Measurements from ENCODE around the gene MCF2L2. TPM values are rescaled to one million over a fixed set of nuclear protein-coding genes. Genes with fewer than 3 reads are reported as not detected.

Gene MCF2L2
- total RNA-seq, 6 experiments from 2014 or later = 0.14 TPM; not detected in 5

GRCh38 chr3:183156266-183156665, 272.2 kb downstream of the MCF2L2 start:
- no peak for TF ChIP-seq CTCF (IDR thresholded peaks at IDR 0.05)
- no peaks in the 10 kb centered on the region for H3K9me3 Mint-ChIP-seq
- H3K27ac Mint-ChIP-seq = no peak overlapping the region
- H3K4me1 Mint-ChIP-seq (ENCODE audit: low read depth) = no peaks in the 10 kb centered on the region
- no peaks in the 10 kb centered on the region for H3K36me3 Mint-ChIP-seq (ENCODE audit: low read depth)
- no peak for DNase-seq
- no peak overlapping the region for H3K4me3 Mint-ChIP-seq
- peaks cover 30% of the 10 kb centered on the region for H3K27me3 Mint-ChIP-seq (ENCODE audit: insufficient read depth)

DNA sequence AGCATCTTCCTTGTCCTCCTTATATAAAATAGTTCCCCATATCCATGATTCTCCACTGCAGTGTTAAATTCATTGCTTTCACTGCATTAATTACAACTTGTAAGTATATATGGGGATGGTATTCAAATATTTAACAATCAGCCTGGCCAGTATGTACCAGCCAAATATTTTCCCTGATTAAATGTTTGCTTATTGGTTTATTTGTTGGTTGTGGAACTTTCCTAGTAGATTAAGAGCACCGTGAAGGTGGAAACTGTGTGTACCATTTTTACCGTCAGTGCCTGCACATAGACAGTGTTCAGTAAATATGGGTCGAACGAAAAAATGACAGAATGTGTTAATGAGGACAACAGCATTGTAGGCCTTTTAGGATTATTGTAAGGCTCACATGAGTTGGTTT, 272.9 kb downstream of the MCF2L2 start:
- no peaks in the 10 kb centered on the region for H3K36me3 Mint-ChIP-seq (ENCODE audit: low read depth)
- DNase-seq = no peak
- H3K4me3 Mint-ChIP-seq = no peak overlapping the region
- no peak overlapping the region for H3K27ac Mint-ChIP-seq
- H3K27me3 Mint-ChIP-seq (ENCODE audit: insufficient read depth) = peaks cover 30% of the 10 kb centered on the region
- no peaks in the 10 kb centered on the region for H3K9me3 Mint-ChIP-seq
- TF ChIP-seq CTCF (IDR thresholded peaks at IDR 0.05) = no peak
- H3K4me1 Mint-ChIP-seq (ENCODE audit: low read depth) = no peaks in the 10 kb centered on the region

- peaks cover 32% of the 10 kb centered on the region for H3K27me3 Mint-ChIP-seq (ENCODE audit: insufficient read depth)
- DNase-seq = no peak
- H3K36me3 Mint-ChIP-seq (ENCODE audit: low read depth) = no peaks in the 10 kb centered on the region
- H3K4me3 Mint-ChIP-seq = no peak overlapping the region
- H3K4me1 Mint-ChIP-seq (ENCODE audit: low read depth) = peaks cover 5% of the 10 kb centered on the region
- no peak for TF ChIP-seq CTCF (IDR thresholded peaks at IDR 0.05)
- H3K9me3 Mint-ChIP-seq = no peaks in the 10 kb centered on the region
- no peak overlapping the region for H3K27ac Mint-ChIP-seq
These were observed 275.0 kb downstream of the MCF2L2 start for GRCh38 chr3:183153210-183153950.

GRCh38 chr3:183151821-183152351, 276.5 kb downstream of the MCF2L2 start:
- no peak for DNase-seq
- no peak overlapping the region for H3K4me3 Mint-ChIP-seq
- H3K9me3 Mint-ChIP-seq = no peaks in the 10 kb centered on the region
- peaks cover 26% of the 10 kb centered on the region for H3K27me3 Mint-ChIP-seq (ENCODE audit: insufficient read depth)
- peaks cover 14% of the 10 kb centered on the region for H3K4me1 Mint-ChIP-seq (ENCODE audit: low read depth)
- H3K27ac Mint-ChIP-seq = no peak overlapping the region
- H3K36me3 Mint-ChIP-seq (ENCODE audit: low read depth) = no peaks in the 10 kb centered on the region
- TF ChIP-seq CTCF (IDR thresholded peaks at IDR 0.05) = no peak

DNA sequence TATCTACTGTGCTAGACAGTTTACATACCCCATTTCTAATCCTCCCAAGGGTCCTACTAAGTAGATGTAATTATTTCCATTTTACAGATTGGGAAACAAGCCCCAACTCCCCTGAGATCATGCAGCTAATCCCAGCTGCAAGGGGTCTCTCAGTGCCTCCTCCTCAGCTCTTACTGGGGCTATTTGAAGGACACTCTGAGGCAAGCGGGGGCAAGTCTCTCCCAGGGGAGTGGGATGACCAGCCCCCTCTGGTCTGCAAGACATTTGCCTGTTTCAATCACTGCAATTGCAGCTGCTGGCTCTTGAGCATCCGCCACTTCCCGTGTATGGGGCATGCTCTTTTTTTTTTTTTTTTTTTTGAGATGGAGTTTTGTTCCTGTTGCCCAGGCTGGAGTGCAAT, 277.3 kb downstream of the MCF2L2 start:
- H3K4me1 Mint-ChIP-seq (ENCODE audit: low read depth) = peaks cover 14% of the 10 kb centered on the region
- no peak overlapping the region for H3K27ac Mint-ChIP-seq
- TF ChIP-seq CTCF (IDR thresholded peaks at IDR 0.05) = no peak
- H3K27me3 Mint-ChIP-seq (ENCODE audit: insufficient read depth) = peaks cover 25% of the 10 kb centered on the region
- no peak for DNase-seq
- no peaks in the 10 kb centered on the region for H3K9me3 Mint-ChIP-seq
- H3K36me3 Mint-ChIP-seq (ENCODE audit: low read depth) = no peaks in the 10 kb centered on the region
- no peak overlapping the region for H3K4me3 Mint-ChIP-seq
